GM18499 (cell line): Measurements from ENCODE around the gene PRXL2C.
"Not testable (repeated sequence)": the region's sequence is repeated elsewhere in the genome, so short reads cannot be mapped to it uniquely, and the experiment has no call there.

Source experiments
- ATAC-seq: cut with Tn5 transposase; IDR thresholded peaks from one replicate; pipeline ENCODE4 v1.9.1; 2021; ENCODE audit warnings: moderate number of reproducible peaks; ENCODE audit not compliant: insufficient read depth, unreplicated experiment

PRXL2C gene

DNA sequence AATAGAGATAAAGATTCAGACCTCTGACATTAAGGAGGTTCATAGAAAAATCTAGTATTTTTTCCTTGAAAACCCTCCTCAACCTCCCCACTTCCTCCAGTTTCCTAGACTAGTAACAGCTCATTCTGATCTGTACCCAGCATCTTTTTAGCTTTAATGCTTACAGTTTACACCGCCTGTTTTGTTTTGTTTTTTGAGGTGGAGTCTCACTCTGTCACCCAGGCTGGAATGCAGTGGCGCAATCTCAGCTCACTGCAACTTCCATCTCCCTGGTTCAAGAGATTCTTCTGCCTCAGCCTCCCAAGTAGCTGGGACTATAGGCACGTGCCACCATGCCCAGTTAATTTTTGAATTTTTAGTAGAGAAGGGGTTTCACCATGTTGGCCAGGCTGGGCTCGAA lies 40.5 kb downstream of the PRXL2C start:
- ATAC-seq, result not testable (repeated sequence)

DNA sequence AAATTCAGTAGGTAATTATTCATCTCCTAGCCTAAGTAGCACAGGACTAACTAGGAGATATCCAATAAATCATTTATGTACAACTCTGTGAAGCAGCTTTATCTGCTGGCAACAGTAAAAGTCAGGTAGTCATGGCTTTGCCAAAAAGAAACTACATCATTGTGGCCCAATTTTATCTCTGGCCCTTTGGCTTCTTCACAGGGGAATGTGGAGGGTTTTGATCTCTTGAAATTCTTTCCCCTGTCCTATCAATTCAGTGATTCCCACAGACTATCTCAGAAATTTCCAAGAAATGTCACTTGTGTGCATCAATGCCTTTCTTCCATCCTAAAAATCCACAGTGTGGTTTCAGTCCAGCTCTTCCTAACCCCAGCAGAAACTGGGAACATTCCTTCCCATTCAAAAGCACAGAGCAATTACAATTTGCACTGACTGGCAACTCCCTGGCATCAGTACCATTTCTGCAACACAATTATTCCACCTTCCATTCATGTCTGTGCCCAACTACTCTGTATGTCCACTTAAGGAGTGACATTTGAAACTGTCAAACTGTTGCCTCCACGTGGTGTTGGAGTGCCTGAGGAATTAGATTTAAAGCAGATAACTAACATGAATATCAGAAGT lies 42.0 kb downstream of the PRXL2C start:
- no peak for ATAC-seq

DNA sequence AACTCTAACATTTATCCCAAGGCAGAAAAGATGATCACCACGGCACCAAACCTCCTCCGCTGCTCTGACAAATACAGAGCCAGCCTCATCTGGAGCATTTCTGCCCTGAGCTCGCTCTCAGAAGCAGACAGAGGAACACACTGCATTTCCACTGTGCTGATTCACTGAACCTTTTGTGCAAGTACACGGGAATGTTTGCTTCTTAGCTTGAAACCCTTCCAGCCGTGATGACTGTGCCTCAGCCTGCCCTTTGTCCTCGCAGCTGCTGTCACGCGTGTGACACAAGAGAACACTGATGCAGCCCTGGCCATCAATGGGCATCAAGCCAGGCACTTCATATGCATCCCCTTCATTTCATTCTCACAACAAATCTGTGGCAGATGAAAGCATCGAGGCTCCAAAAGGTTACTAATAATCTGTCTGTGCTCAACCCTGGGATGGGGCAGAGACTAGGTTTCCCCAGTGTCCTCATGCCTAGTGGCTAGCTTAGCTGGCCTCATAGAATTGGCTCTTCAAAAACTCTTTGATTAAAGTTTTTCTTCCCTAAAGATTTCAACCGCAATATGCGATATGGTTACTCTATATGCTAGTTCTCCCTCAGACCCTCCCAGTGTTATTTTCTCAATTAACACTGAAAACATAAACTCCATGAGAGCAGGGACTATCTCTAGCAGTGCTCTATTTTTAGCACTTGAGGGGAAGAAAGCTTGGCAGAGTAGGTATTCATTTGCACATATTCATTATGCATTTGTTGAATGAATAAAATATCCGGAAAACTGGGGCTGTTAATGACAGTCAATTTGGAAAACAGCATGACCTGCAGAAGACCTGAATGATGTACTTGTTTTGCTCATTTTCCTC lies 42.8 kb downstream of the PRXL2C start:
- no peak for ATAC-seq

DNA sequence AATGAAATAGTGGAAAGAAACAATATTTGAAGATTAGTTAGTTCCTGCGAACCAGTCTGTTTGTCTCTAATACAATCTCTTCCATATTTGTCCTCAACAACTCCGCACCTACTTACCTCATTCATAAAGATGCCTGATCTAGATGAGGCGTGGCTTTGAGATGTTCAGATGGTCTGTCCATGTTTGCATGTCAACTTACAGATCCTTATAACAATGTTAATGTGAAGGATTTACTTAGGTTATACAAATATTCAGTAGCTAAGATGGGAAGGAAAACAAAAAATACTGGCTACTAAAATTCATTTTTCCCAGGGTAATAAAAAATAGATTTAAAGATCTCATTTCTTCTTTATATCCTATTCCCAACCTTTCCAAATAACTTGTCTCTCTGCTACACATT lies 43.8 kb downstream of the PRXL2C start:
- no peak for ATAC-seq

DNA sequence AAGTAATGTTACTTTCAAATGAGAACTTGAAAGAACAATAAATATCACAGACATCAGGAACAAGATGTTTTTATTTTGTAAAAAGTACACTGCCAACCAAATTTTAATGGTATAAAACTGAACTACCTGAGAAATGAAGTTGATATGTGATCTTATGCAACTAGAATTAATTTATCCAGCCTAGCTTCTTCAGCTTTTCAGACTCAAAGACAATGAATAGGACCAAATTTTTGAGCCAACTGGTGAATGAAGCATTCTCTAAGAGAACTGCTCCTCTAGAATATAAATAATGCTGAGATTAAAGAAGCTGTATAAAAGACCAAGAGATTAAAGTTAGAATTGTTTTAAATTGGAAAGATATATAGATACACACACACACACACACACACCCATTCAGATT lies 45.4 kb downstream of the PRXL2C start:
- no peak for ATAC-seq

DNA sequence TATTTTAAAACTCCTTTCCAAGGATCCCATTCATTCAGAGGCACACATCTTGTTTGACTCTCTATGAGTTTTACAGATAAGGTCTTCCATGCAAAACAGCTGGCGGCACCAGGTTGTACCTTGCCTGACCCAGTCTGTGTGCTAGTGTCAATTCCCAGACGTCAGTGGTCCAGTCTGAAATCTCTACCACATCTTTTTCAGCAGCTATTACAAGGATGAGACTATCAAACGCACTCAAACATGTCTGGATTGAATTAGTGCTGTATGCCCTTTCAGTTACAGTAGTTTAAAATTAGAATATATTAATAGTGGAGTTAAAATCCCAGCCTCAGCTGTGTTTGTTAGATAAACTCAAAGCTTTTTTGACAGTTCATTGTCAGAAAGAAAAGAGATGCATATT lies 47.1 kb downstream of the PRXL2C start:
- ATAC-seq, result no peak

DNA sequence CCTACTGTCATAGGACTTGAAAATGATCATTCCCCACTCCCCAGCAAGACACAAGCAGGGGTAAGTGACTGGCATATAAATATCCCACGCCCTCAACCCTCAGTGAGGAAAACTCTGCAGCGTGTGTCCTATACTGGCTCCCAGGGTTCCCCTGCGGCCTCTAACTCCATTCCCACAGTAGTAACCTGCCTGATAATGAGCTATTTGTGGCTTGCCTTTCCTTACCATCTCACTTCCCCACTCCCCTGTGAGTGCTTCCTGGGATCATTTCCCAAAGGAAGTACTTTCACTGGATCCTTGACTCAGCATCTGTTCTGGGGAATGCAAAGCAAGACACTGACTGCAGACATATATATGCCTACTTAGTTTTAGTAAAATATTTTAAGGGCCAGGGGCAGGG lies 49.8 kb downstream of the PRXL2C start:
- no peak for ATAC-seq

DNA sequence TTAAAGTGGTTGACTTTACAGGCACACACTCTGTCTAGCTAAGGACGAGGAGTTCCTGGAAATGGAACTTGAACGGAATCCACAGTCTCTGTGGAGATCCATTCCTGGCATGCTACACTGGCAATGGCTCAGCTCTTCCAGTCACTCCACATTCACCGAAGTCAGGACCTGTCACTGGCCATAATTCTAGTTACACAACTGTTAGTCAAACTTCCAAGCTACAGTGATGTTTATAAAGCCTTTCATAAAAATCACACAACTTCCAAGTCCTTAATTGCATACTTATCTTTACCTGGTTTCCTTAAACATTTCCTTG lies 51.2 kb downstream of the PRXL2C start:
- ATAC-seq, result no peak

DNA sequence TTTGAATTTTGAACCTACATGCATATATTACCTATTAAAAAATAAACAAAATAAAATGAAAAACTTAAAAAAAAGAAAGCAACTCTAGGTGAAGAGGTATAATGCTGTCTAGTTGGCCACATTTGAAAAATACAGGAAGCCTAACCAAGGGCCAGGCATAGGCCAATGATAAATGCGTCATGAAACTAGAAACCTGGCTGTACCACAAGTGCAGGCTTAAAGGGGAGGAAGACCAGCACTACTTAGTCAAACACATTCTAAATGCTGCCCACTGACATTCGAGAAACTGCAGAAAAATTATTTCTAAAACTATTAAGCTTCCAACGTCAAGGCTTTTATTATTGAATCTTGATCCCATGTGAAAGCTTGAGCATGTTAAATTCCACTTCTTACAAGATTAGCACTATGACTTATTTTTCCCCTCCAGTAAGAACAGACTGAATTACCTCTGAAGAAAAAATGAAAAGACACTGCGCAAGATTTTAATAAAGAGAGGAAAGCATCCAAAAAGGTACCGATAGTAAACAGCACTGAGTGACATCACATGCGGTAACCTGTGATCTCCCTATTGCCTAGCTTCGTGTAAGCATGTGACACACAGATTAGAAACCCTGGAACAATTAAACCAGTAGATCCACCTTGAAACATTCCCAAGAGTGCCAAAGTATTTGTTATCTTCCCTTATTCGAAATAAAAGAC lies 51.7 kb downstream of the PRXL2C start:
- ATAC-seq, result no peak

DNA sequence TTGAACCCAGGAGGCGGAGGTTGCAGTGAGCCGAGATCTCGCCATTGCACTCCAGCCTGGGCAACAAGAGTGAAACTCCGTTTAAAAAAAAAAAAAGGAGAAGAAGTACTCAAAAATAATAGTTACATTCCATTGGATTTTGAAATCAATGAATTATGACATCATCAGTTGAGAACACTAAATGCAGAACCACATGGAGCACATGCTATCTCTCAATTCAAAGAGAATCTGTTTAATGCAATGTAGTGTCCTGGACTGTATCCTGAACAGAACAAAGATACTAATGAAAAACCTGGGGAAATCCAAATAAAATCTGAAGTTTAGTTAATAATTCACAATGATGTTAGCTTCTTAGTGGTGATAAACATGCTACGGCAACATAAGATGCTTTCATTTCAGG lies 55.8 kb downstream of the PRXL2C start:
- no peak for ATAC-seq

DNA sequence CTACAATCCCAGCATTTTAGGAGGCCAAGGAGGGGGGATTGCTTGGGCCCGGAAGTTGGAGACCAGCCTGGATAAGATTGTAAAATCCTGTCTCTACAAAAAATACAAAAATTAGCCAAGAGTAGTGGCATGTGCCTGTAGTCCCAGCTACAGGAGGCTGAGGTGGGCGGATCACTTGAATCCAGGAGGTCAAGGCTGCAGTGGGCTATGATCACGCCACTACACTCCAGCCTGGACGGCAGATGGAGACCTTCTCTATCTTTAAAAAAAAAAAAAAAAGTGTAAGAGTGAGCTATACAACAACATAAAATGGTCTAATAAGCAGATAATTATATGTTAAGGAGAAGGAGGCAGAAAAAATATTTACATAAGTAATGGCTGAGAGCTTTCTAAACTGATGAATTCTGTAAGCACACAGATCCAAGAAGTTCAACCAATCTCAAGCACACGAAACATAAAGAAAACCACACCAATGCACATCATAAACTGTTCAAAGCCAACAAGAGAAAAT lies 58.5 kb downstream of the PRXL2C start:
- ATAC-seq, result no peak
